H1 (cell line): ENCODE data around the gene EN1. TPM values are rescaled to one million over a fixed set of nuclear protein-coding genes. Genes with fewer than 3 reads are reported as not detected.
A peak's percentile ranks its signal among the peaks of the same experiment; 100 is the strongest.

Source experiments
- E2F6 ChIP-seq: IDR thresholded peaks from 2 replicates; pipeline ENCODE4 v1.6.1; 2012; ENCODE audit warnings: inconsistent platforms
- FOSL1 ChIP-seq: IDR thresholded peaks from 2 replicates; pipeline ENCODE4 v1.6.1; 2011; ENCODE audit warnings: mild to moderate bottlenecking, low read depth, low read length, moderate library complexity; ENCODE audit not compliant: insufficient read depth
- GTF2F1 ChIP-seq: IDR thresholded peaks from 2 replicates; pipeline ENCODE4 v1.6.1; 2012; ENCODE audit warnings: low read depth, low read length, improper control_type of control experiment, borderline replicate concordance
- JUN ChIP-seq: IDR thresholded peaks from 2 replicates; pipeline ENCODE4 v1.6.1; 2011; ENCODE audit warnings: low read depth, mild to moderate bottlenecking, improper control_type of control experiment, low read length
- KDM1A ChIP-seq: fragments of 200-600, 300-600 bp; sonication (generic); IDR thresholded peaks from 2 replicates; pipeline ENCODE4 v1.7.1; 2016; ENCODE audit warnings: mild to moderate bottlenecking, low read length, borderline replicate concordance
- KDM4A ChIP-seq: IDR thresholded peaks from one replicate; pipeline ENCODE4 v1.7.1; 2012; ENCODE audit warnings: low read depth, mild to moderate bottlenecking, moderate library complexity, low read length, inconsistent platforms; ENCODE audit not compliant: severe bottlenecking
- POLR2AphosphoS5 ChIP-seq: IDR thresholded peaks from 2 replicates; pipeline ENCODE4 v1.6.1; 2011; ENCODE audit warnings: low read depth, low read length
- RNF2 ChIP-seq: fragments of 200-900, 300-1000 bp; sonication (generic); IDR thresholded peaks from 2 replicates; pipeline ENCODE4 v1.7.1; 2016; ENCODE audit warnings: borderline replicate concordance, low read depth, mild to moderate bottlenecking, antibody characterized with exemption, low read length; ENCODE audit not compliant: poor library complexity, severe bottlenecking; ENCODE audit errors: missing control alignments
- RXRA ChIP-seq: IDR thresholded peaks from 2 replicates; pipeline ENCODE4 v1.6.1; 2011; ENCODE audit warnings: low read depth, mild to moderate bottlenecking, low read length, moderate library complexity; ENCODE audit not compliant: insufficient read depth
- SIN3A ChIP-seq, 2 experiments: IDR thresholded peaks in 1 of 2; conservative IDR thresholded peaks in 1 of 2; 2 replicates each; pipeline ENCODE4 v1.6.1; 2011 to 2012; ENCODE audit warnings: low read length in 2 of 2, improper control_type of control experiment in 1 of 2, low read depth in 1 of 2, mild to moderate bottlenecking in 1 of 2
- SP2 ChIP-seq: IDR thresholded peaks from 2 replicates; pipeline ENCODE4 v1.6.1; 2012; ENCODE audit warnings: mild to moderate bottlenecking, low read length, inconsistent platforms
- TEAD4 ChIP-seq: IDR thresholded peaks from 2 replicates; pipeline ENCODE4 v1.6.1; 2012; ENCODE audit warnings: low read depth, low read length, inconsistent platforms, mixed read lengths
- ZNF274 ChIP-seq: IDR thresholded peaks from 2 replicates; pipeline ENCODE4 v1.7.0; 2012; ENCODE audit warnings: low read length, borderline replicate concordance; ENCODE audit errors: extremely low read depth
- polyA plus RNA-seq, 7 experiments: library from polyadenylated mRNA; depleted of rRNA in 3 of 7; stranded (reverse) in 5 of 7; unstranded in 2 of 7; fragments of >200 nt in 5 of 7; fragments of 200-250 nt in 2 of 7; gene quantifications; 1 replicate in 5 of 7; 2 replicates in 1 of 7; 4 replicates in 1 of 7; pipeline versions ENCODE4 v1.2.1 to v1.2.3, GENCODE V29; 2011 to 2013; ENCODE audit warnings: missing spikeins in 2 of 7, mixed read lengths in 2 of 7
- total RNA-seq: library from RNA; stranded (reverse); fragmentation: NEBNext Ultra II Directional; extraction: Animal tissue kit (Norgen Biotek cat#: 25700); gene quantifications from 2 replicates; pipeline ENCODE4 v1.2.1, GENCODE V29; 2021

EN1 gene
- total and polyA plus RNA-seq, 2 of the 8 experiments (the other 6 are each of a cell fraction or from before 2014, with no cell fraction given): not detected

DNA sequence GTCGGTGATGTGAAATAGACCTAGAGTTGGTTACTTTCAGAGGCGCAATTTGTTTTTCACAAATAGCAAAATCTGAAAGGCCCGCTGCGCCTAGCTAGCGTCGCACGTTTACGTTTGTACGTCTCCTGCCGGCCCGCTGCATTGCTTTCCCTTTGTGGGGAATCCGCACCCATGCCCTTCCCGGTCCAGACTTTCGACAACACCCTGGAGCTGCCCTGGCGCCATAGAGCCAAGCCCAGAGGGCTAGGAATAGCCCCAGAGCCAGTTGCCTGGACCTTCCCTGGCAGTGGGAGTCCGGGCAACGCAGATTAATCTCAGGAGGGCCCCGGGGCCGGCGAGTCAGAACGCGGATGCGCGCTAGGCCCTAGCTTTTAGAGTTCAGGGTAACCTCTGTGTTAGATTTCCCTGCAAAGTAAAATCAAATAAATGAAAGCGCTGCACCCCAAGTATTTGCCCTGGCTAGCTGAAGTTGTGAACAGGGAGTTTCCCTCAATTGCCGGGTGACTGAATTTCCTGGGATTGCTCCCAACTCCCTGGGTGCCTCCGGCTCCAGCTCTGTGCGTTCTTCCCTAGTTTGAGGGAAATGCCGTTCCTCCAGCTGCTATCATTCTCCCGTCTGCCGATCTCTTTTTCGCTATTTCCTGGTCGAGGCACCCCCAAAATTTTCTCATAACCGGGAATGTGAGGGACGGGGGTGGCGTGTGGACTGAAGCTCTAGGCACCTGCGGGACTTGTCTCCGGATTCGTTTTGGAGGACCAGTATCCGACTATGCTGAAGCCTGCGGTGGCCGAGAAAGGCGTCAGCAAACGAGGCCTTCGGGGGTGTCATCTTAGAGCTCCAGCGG is 1.2 kb upstream of the EN1 start (continued):
- TF ChIP-seq ZNF274: no peak
- TF ChIP-seq JUN: no peak
- TF ChIP-seq GTF2F1: no peak
- TF ChIP-seq TEAD4: no peak
- no peak for TF ChIP-seq SIN3A (conservative IDR thresholded peaks at IDR 0.05 in 1 of 2, IDR thresholded peaks at IDR 0.05 in 1 of 2; ENCODE audit: low read depth in 1 of 2, low read length in 2 of 2)
- no peak for TF ChIP-seq KDM1A
- peak; percentile 92 for TF ChIP-seq RNF2
- no peak for TF ChIP-seq RXRA
- TF ChIP-seq FOSL1: no peak
- no peak for TF ChIP-seq POLR2AphosphoS5
- TF ChIP-seq E2F6: peak; percentile 37; the same call in 1 of the 2 replicates
- no peak for TF ChIP-seq KDM4A
- no peak for TF ChIP-seq SP2
- TF ChIP-seq, all 59 proteins: peak for 7
